ENCODE results near the gene ST6GALNAC6.

Gene ST6GALNAC6

GRCh38 chr9:127927201-127927987 lies 28.0 kb upstream of the ST6GALNAC6 start:
- TF ChIP-seq GATA2 (IDR thresholded peaks at IDR 0.05; ENCODE audit: low read depth, low read length) (no peak), GATA3 (IDR thresholded peaks at IDR 0.05; ENCODE audit: low read depth, low read length) (no peak)

- TF ChIP-seq GATA2 (IDR thresholded peaks at IDR 0.05; ENCODE audit: low read depth, low read length) = no peak
- TF ChIP-seq GATA3 (IDR thresholded peaks at IDR 0.05; ENCODE audit: low read depth, low read length) = no peak
These were observed 27.4 kb upstream of the ST6GALNAC6 start for GRCh38 chr9:127926906-127927200.

- TF ChIP-seq GATA3 (IDR thresholded peaks at IDR 0.05; ENCODE audit: low read depth, low read length) (no peak), GATA2 (IDR thresholded peaks at IDR 0.05; ENCODE audit: low read depth, low read length) (no peak)
These were observed 26.8 kb upstream of the ST6GALNAC6 start for GRCh38 chr9:127925959-127926905.

- TF ChIP-seq GATA3 (IDR thresholded peaks at IDR 0.05; ENCODE audit: low read depth, low read length) = no peak
- TF ChIP-seq GATA2 (IDR thresholded peaks at IDR 0.05; ENCODE audit: low read depth, low read length) = no peak
These were observed 25.5 kb upstream of the ST6GALNAC6 start for GRCh38 chr9:127924736-127925444.

GRCh38 chr9:127923771-127924170 lies 24.4 kb upstream of the ST6GALNAC6 start:
- TF ChIP-seq GATA2 (IDR thresholded peaks at IDR 0.05; ENCODE audit: low read depth, low read length) (no peak), GATA3 (IDR thresholded peaks at IDR 0.05; ENCODE audit: low read depth, low read length) (no peak)

- no peak for TF ChIP-seq GATA2 (IDR thresholded peaks at IDR 0.05; ENCODE audit: low read depth, low read length)
- no peak for TF ChIP-seq GATA3 (IDR thresholded peaks at IDR 0.05; ENCODE audit: low read depth, low read length)
These were observed 23.6 kb upstream of the ST6GALNAC6 start for GRCh38 chr9:127923046-127923445.

GRCh38 chr9:127921557-127922120 lies 22.2 kb upstream of the ST6GALNAC6 start:
- TF ChIP-seq GATA2 (IDR thresholded peaks at IDR 0.05; ENCODE audit: low read depth, low read length) (no peak), GATA3 (IDR thresholded peaks at IDR 0.05; ENCODE audit: low read depth, low read length) (no peak)

GRCh38 chr9:127920794-127921193 lies 21.4 kb upstream of the ST6GALNAC6 start:
- TF ChIP-seq GATA3 (IDR thresholded peaks at IDR 0.05; ENCODE audit: low read depth, low read length) = no peak
- TF ChIP-seq GATA2 (IDR thresholded peaks at IDR 0.05; ENCODE audit: low read depth, low read length) = no peak

- TF ChIP-seq GATA3 (IDR thresholded peaks at IDR 0.05; ENCODE audit: low read depth, low read length) (no peak), GATA2 (IDR thresholded peaks at IDR 0.05; ENCODE audit: low read depth, low read length) (no peak)
These were observed 19.9 kb upstream of the ST6GALNAC6 start for GRCh38 chr9:127919253-127919815.

GRCh38 chr9:127918183-127919107 lies 19.0 kb upstream of the ST6GALNAC6 start:
- TF ChIP-seq GATA3 (IDR thresholded peaks at IDR 0.05; ENCODE audit: low read depth, low read length) (no peak), GATA2 (IDR thresholded peaks at IDR 0.05; ENCODE audit: low read depth, low read length) (peak; percentile 37; the same call in 1 of the 2 replicates)

GRCh38 chr9:127917603-127918002 lies 18.2 kb upstream of the ST6GALNAC6 start:
- TF ChIP-seq GATA2 (IDR thresholded peaks at IDR 0.05; ENCODE audit: low read depth, low read length) = no peak
- TF ChIP-seq GATA3 (IDR thresholded peaks at IDR 0.05; ENCODE audit: low read depth, low read length) = no peak

- no peak for TF ChIP-seq GATA3 (IDR thresholded peaks at IDR 0.05; ENCODE audit: low read depth, low read length)
- TF ChIP-seq GATA2 (IDR thresholded peaks at IDR 0.05; ENCODE audit: low read depth, low read length) = no peak
These were observed 17.5 kb upstream of the ST6GALNAC6 start, which contains the start of gene ST6GALNAC4 for GRCh38 chr9:127916720-127917581. TSS of gene ST6GALNAC4 (minus strand) at chr9:127917041. CDS start at chr9:127916419, 622 bp downstream.
